ENCODE results near the gene PASK. TPM values are rescaled to one million over a fixed set of nuclear protein-coding genes. Genes with fewer than 3 reads are reported as not detected.

The PASK gene
- total RNA-seq, 1 experiment from 2014 or later = 45.8 TPM

DNA sequence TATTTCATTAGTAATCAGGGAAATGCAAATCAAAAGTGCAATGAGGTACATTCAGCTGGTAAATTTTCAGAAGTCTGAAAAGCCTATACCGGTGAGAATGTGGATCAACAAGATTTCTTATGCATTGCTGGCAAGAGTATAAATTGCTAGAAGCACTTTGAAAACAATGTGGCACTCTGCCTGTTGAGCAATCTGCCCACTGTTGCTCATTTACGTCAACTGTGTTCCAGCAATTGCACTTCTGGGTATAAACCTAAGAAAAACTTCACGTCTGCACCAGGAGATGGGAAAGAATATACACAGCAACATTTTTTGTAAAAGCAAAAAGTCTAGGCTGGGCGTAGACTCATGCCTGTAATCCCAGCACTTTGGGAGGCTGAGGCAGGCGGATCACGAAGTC, 88.0 kb downstream of the PASK start:
- Histone ChIP-seq H3K9ac (ENCODE audit: low read length) (no peak overlapping the region), H3K4me2 (ENCODE audit: low read length) (no peak overlapping the region), H3K36me3 (ENCODE audit: control insufficient read depth in 1 of 2, insufficient read depth in 2 of 2, low read length in 2 of 2) (no peaks in the 10 kb centered on the region), H3K27ac (ENCODE audit: low read depth, low read length) (no peak overlapping the region), H3K9me2 (ENCODE audit: insufficient read depth) (no peaks in the 10 kb centered on the region), H3K4me1 (ENCODE audit: control insufficient read depth in 1 of 2, insufficient read depth in 2 of 2, low read length in 2 of 2) (peaks cover 3 to 11% of the 10 kb centered on the region in 2 experiments; a peak in 3 of 4 replicates), H3K4me3 (replicated peaks in 1 of 2; ENCODE audit: low read depth in 1 of 2, low read length in 2 of 2) (no peak overlapping the region), H3K79me2 (ENCODE audit: insufficient read depth, low read length) (no peaks in the 10 kb centered on the region), H3K9me3 (ENCODE audit: control insufficient read depth in 1 of 2, insufficient read depth in 1 of 2, low read depth in 1 of 2, low read length in 2 of 2) (no peaks in the 10 kb centered on the region), H2AFZ (ENCODE audit: low read depth, low read length, poor library complexity, severe bottlenecking) (no peak overlapping the region), H3K27me3 (ENCODE audit: insufficient read depth, low read length) (no peaks in the 10 kb centered on the region), H4K20me1 (ENCODE audit: insufficient read depth) (no peaks in the 10 kb centered on the region)
- TF ChIP-seq, protein P1, sequence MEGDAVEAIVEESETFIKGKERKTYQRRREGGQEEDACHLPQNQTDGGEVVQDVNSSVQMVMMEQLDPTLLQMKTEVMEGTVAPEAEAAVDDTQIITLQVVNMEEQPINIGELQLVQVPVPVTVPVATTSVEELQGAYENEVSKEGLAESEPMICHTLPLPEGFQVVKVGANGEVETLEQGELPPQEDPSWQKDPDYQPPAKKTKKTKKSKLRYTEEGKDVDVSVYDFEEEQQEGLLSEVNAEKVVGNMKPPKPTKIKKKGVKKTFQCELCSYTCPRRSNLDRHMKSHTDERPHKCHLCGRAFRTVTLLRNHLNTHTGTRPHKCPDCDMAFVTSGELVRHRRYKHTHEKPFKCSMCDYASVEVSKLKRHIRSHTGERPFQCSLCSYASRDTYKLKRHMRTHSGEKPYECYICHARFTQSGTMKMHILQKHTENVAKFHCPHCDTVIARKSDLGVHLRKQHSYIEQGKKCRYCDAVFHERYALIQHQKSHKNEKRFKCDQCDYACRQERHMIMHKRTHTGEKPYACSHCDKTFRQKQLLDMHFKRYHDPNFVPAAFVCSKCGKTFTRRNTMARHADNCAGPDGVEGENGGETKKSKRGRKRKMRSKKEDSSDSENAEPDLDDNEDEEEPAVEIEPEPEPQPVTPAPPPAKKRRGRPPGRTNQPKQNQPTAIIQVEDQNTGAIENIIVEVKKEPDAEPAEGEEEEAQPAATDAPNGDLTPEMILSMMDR (IDR thresholded peaks at IDR 0.05 in 2 of 3, conservative IDR thresholded peaks at IDR 0.05 in 1 of 3; ENCODE audit: borderline replicate concordance in 1 of 3, insufficient read depth in 1 of 3, low read depth in 2 of 3, low read length in 2 of 3) = no peak
- TF ChIP-seq POLR2AphosphoS5 (IDR thresholded peaks at IDR 0.05; ENCODE audit: low read depth, low read length) (no peak), POLR2A (IDR thresholded peaks at IDR 0.05; ENCODE audit: borderline replicate concordance, extremely low read depth, insufficient read depth, insufficient read length) (no peak), SIN3A (IDR thresholded peaks at IDR 0.05; ENCODE audit: low read depth) (no peak), ELF1 (IDR thresholded peaks at IDR 0.05; ENCODE audit: borderline replicate concordance, low read depth) (no peak), EGR1 (IDR thresholded peaks at IDR 0.05; ENCODE audit: low read depth) (no peak), YY1 (IDR thresholded peaks at IDR 0.05; ENCODE audit: extremely low read depth, insufficient replicate concordance, low read depth, low read length) (no peak), RAD21 (IDR thresholded peaks at IDR 0.05; ENCODE audit: low read depth) (no peak), TCF7L2 (IDR thresholded peaks at IDR 0.05; ENCODE audit: borderline replicate concordance, extremely low read depth, insufficient read depth, insufficient read length) (no peak), CEBPB (IDR thresholded peaks at IDR 0.05; ENCODE audit: low read depth) (no peak), ZFX (IDR thresholded peaks at IDR 0.05) (no peak), SRF (IDR thresholded peaks at IDR 0.05; ENCODE audit: low read depth) (no peak), JUND (IDR thresholded peaks at IDR 0.05) (no peak), CBX3 (IDR thresholded peaks at IDR 0.05; ENCODE audit: low read depth) (no peak), EZH2phosphoT487 (IDR thresholded peaks at IDR 0.05; ENCODE audit: borderline replicate concordance) (no peak)
- TF ChIP-seq, protein P2, sequence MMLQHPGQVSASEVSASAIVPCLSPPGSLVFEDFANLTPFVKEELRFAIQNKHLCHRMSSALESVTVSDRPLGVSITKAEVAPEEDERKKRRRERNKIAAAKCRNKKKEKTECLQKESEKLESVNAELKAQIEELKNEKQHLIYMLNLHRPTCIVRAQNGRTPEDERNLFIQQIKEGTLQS (IDR thresholded peaks at IDR 0.05) = no peak
- TF ChIP-seq, protein P3, sequence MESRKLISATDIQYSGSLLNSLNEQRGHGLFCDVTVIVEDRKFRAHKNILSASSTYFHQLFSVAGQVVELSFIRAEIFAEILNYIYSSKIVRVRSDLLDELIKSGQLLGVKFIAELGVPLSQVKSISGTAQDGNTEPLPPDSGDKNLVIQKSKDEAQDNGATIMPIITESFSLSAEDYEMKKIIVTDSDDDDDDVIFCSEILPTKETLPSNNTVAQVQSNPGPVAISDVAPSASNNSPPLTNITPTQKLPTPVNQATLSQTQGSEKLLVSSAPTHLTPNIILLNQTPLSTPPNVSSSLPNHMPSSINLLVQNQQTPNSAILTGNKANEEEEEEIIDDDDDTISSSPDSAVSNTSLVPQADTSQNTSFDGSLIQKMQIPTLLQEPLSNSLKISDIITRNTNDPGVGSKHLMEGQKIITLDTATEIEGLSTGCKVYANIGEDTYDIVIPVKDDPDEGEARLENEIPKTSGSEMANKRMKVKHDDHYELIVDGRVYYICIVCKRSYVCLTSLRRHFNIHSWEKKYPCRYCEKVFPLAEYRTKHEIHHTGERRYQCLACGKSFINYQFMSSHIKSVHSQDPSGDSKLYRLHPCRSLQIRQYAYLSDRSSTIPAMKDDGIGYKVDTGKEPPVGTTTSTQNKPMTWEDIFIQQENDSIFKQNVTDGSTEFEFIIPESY (IDR thresholded peaks at IDR 0.05; ENCODE audit: extremely low read depth, insufficient replicate concordance, low read length) = no peak
- TF ChIP-seq, protein P4, sequence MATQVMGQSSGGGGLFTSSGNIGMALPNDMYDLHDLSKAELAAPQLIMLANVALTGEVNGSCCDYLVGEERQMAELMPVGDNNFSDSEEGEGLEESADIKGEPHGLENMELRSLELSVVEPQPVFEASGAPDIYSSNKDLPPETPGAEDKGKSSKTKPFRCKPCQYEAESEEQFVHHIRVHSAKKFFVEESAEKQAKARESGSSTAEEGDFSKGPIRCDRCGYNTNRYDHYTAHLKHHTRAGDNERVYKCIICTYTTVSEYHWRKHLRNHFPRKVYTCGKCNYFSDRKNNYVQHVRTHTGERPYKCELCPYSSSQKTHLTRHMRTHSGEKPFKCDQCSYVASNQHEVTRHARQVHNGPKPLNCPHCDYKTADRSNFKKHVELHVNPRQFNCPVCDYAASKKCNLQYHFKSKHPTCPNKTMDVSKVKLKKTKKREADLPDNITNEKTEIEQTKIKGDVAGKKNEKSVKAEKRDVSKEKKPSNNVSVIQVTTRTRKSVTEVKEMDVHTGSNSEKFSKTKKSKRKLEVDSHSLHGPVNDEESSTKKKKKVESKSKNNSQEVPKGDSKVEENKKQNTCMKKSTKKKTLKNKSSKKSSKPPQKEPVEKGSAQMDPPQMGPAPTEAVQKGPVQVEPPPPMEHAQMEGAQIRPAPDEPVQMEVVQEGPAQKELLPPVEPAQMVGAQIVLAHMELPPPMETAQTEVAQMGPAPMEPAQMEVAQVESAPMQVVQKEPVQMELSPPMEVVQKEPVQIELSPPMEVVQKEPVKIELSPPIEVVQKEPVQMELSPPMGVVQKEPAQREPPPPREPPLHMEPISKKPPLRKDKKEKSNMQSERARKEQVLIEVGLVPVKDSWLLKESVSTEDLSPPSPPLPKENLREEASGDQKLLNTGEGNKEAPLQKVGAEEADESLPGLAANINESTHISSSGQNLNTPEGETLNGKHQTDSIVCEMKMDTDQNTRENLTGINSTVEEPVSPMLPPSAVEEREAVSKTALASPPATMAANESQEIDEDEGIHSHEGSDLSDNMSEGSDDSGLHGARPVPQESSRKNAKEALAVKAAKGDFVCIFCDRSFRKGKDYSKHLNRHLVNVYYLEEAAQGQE (IDR thresholded peaks at IDR 0.05; ENCODE audit: low read depth) = no peak
- intact Hi-C loops (cut with micrococcal nuclease) = no loop called here
- no peak for DNase-seq (ENCODE audit: low read depth, low spot score)
- ChIA-PET RAD21 (ENCODE audit: low non-redundant PET in 1 of 2, low total read pairs in 2 of 2, uncharacterized antibody in 2 of 2, unreplicated experiment in 2 of 2) (no interaction called here), CTCF (interaction anchor here (1.8 kb wide), 1 partner anchor 17 kb away, joined by 5 read pairs; no protein-coding TSS in a partner anchor), POLR2A (no interaction called here)
- BruUV-seq (replicated peaks) = no TSS peak
- ATAC-seq = no peak

Measured in HCT116 (cell line).